C4-2B (cell line): ENCODE results near the gene FBXO3.

Experiments
- ZFX ChIP-seq: fragments of 450-650 bp; IDR thresholded peaks from 2 replicates; pipeline ENCODE4 v1.6.1; 2017
- TF ChIP-seq, protein P1 (sequence below): fragments of 450-650 bp; conservative IDR thresholded peaks from 2 replicates; pipeline ENCODE4 v1.5.1; 2017; ENCODE audit warnings: mild to moderate bottlenecking

DNA sequence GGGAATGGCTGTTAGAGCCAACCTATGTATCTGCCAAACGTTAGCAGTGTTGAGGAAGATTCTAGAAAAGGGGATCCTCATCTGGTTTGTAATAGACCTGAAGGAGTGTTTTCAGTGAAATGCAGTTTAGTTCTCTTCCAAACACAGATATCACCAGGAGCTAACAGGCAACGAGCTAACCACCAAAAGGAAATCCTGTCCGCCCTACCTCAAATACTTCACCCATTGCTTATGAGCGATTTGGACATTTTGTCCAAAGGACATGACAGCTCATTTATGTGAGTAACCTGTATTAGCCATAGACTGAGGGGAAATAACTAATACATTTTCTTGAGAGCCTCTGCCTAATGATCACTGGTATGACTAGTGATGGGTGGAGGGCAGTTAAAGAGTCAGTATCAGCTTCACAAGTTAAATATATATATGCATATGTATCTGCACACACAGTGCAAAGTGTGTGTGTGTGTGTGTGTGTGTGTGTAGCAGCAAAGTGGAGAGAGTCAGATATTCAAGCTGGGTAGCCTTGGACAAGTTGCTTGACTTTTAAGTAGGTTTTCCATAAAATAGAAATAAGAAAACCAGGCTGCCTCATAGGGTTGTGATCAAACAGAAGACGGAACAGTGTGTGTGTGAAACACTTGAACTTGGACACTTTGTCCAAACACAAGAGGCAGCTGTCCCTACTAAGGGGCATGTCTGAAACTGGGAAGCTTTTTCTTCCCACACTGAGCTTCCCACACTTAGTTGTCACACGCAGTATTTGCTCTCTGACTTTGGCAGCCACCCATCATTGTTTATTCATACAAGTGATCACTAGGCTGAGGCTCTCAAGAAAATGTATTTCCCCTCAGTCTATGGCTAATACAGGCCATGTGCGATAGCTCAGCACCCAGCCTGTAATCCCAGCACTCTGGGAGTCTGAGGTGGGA lies 72.8 kb downstream of the FBXO3 start:
- TF ChIP-seq, protein P1, sequence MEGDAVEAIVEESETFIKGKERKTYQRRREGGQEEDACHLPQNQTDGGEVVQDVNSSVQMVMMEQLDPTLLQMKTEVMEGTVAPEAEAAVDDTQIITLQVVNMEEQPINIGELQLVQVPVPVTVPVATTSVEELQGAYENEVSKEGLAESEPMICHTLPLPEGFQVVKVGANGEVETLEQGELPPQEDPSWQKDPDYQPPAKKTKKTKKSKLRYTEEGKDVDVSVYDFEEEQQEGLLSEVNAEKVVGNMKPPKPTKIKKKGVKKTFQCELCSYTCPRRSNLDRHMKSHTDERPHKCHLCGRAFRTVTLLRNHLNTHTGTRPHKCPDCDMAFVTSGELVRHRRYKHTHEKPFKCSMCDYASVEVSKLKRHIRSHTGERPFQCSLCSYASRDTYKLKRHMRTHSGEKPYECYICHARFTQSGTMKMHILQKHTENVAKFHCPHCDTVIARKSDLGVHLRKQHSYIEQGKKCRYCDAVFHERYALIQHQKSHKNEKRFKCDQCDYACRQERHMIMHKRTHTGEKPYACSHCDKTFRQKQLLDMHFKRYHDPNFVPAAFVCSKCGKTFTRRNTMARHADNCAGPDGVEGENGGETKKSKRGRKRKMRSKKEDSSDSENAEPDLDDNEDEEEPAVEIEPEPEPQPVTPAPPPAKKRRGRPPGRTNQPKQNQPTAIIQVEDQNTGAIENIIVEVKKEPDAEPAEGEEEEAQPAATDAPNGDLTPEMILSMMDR, result no peak
- no peak for TF ChIP-seq ZFX
